Hepatocyte (in vitro differentiated cells): ENCODE measurements around the gene ANKRD11. TPM values are rescaled to one million over a fixed set of nuclear protein-coding genes. Genes with fewer than 3 reads are reported as not detected.

Experiments used
- DNase-seq: peaks from one replicate; pipeline ENCODE4 v3.0.0-alpha.2; 2016; ENCODE audit warnings: low spot score
- H2AFZ ChIP-seq: fragments of 200-600 bp; sonication (generic); 2 replicates; pipeline ENCODE4 v1.6.0; 2016; ENCODE audit warnings: antibody characterized with exemption, mild to moderate bottlenecking
- H3K27ac ChIP-seq: fragments of 200-600 bp; sonication (generic); 2 replicates; pipeline ENCODE4 v1.5.1; 2016; ENCODE audit warnings: mild to moderate bottlenecking
- H3K27me3 ChIP-seq: fragments of 200-600 bp; sonication (generic); 2 replicates; pipeline ENCODE4 v1.6.1; 2016
- H3K36me3 ChIP-seq: fragments of 200-600 bp; sonication (generic); replicated peaks from 2 replicates; pipeline ENCODE4 v1.5.1; 2016; ENCODE audit warnings: low read depth; ENCODE audit not compliant: insufficient read depth
- H3K4me1 ChIP-seq: fragments of 200-600 bp; sonication (generic); 2 replicates; pipeline ENCODE4 v1.5.1; 2016; ENCODE audit warnings: mild to moderate bottlenecking, moderate library complexity; ENCODE audit not compliant: insufficient read depth
- H3K4me2 ChIP-seq: fragments of 200-600 bp; sonication (generic); 2 replicates; pipeline ENCODE4 v1.6.0; 2016
- H3K4me3 ChIP-seq: fragments of 200-600 bp; sonication (generic); 2 replicates; pipeline ENCODE4 v1.5.1; 2016; ENCODE audit warnings: mild to moderate bottlenecking
- H3K79me2 ChIP-seq: fragments of 200-600 bp; sonication (generic); 2 replicates; pipeline ENCODE4 v1.6.0; 2017; ENCODE audit warnings: mild to moderate bottlenecking
- H3K9me2 ChIP-seq: fragments of 200-600 bp; sonication (generic); replicated peaks from 2 replicates; pipeline ENCODE4 v1.6.0; 2017; ENCODE audit warnings: mild to moderate bottlenecking; ENCODE audit not compliant: insufficient read depth
- H3K9me3 ChIP-seq: fragments of 200-600 bp; sonication (generic); 2 replicates; pipeline ENCODE4 v1.5.1; 2016; ENCODE audit warnings: low read depth, mild to moderate bottlenecking
- H4K20me1 ChIP-seq: fragments of 200-600 bp; sonication (generic); 2 replicates; pipeline ENCODE4 v1.6.0; 2016; ENCODE audit warnings: mild to moderate bottlenecking; ENCODE audit not compliant: insufficient read depth, poor library complexity, severe bottlenecking
- EZH2 ChIP-seq: fragments of 200-600 bp; sonication (generic); IDR thresholded peaks from 2 replicates; pipeline ENCODE4 v1.6.1; 2016; ENCODE audit warnings: antibody characterized with exemption, mild to moderate bottlenecking, borderline replicate concordance
- EZH2phosphoT487 ChIP-seq: fragments of 200-600 bp; sonication (generic); IDR thresholded peaks from one replicate; pipeline ENCODE4 v1.6.1; 2018; ENCODE audit warnings: antibody characterized with exemption, mild to moderate bottlenecking, low read depth, moderate library complexity; ENCODE audit not compliant: unreplicated experiment, severe bottlenecking
- WGBS: methylation state at CpG from one replicate; pipeline ENCODE4 v1.1.6; 2016; ENCODE audit warnings: low lambda C conversion rate; ENCODE audit errors: missing lambda C conversion rate; 5-methylcytosine and 5-hydroxymethylcytosine counted together
- polyA plus RNA-seq: library from polyadenylated mRNA; unstranded; fragments of >200 nt; fragmentation: Nextera tagmentation; extraction: Ambion mirVana; gene quantifications from 2 replicates; pipeline ENCODE4 v1.2.1, GENCODE V29; 2016
- total RNA-seq: library from RNA; depleted of rRNA; stranded (reverse); fragments of >200 nt; gene quantifications from 2 replicates; pipeline ENCODE4 v1.2.3, GENCODE V29; 2014
- TF ChIP-seq, protein P1 (sequence below): fragments of 200-600 bp; sonication (generic); IDR thresholded peaks from 2 replicates; pipeline ENCODE4 v1.5.1; 2016; ENCODE audit warnings: antibody characterized with exemption, mild to moderate bottlenecking; ENCODE audit not compliant: poor library complexity

Gene ANKRD11
- total and polyA plus RNA-seq, 2 experiments from 2014 or later = 48.7 to 130 TPM

DNA sequence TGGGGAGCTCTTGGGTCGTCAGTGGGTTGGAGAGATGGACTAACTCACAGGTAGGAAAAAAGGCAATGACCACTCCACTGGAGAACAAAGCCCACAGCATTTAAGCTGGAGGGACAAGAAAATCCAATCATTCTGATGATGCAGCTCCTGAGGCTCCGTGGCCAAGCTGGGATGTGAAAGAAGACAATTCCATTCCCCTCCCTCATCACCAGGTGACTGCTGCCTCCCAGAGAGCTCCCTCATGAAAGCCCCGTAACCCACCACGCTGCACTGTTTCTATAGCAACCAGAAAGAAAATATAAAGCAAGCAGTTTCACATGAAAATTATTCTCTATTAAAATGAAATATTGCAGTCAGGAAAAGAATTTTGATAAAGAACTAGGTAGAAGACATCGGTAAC, 15.2 kb downstream of the ANKRD11 start:
- Histone ChIP-seq H3K9me3 (no peaks in the 10 kb centered on the region), H3K4me2 (no peak overlapping the region), H3K27me3 (no peaks in the 10 kb centered on the region), H3K79me2 (peaks cover 100% of the 10 kb centered on the region), H4K20me1 (peaks cover 100% of the 10 kb centered on the region), H3K4me3 (no peak overlapping the region), H2AFZ (no peak overlapping the region), H3K27ac (no peak overlapping the region), H3K9me2 (no peaks in the 10 kb centered on the region), H3K36me3 (no peaks in the 10 kb centered on the region), H3K4me1 (peaks cover 53% of the 10 kb centered on the region)
- TF ChIP-seq, protein P1, sequence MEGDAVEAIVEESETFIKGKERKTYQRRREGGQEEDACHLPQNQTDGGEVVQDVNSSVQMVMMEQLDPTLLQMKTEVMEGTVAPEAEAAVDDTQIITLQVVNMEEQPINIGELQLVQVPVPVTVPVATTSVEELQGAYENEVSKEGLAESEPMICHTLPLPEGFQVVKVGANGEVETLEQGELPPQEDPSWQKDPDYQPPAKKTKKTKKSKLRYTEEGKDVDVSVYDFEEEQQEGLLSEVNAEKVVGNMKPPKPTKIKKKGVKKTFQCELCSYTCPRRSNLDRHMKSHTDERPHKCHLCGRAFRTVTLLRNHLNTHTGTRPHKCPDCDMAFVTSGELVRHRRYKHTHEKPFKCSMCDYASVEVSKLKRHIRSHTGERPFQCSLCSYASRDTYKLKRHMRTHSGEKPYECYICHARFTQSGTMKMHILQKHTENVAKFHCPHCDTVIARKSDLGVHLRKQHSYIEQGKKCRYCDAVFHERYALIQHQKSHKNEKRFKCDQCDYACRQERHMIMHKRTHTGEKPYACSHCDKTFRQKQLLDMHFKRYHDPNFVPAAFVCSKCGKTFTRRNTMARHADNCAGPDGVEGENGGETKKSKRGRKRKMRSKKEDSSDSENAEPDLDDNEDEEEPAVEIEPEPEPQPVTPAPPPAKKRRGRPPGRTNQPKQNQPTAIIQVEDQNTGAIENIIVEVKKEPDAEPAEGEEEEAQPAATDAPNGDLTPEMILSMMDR = no peak
- no peak for TF ChIP-seq EZH2
- no peak for TF ChIP-seq EZH2phosphoT487
- no peak for DNase-seq
- 67% methylated on average over 5 of the region's 5 CpGs for WGBS

DNA sequence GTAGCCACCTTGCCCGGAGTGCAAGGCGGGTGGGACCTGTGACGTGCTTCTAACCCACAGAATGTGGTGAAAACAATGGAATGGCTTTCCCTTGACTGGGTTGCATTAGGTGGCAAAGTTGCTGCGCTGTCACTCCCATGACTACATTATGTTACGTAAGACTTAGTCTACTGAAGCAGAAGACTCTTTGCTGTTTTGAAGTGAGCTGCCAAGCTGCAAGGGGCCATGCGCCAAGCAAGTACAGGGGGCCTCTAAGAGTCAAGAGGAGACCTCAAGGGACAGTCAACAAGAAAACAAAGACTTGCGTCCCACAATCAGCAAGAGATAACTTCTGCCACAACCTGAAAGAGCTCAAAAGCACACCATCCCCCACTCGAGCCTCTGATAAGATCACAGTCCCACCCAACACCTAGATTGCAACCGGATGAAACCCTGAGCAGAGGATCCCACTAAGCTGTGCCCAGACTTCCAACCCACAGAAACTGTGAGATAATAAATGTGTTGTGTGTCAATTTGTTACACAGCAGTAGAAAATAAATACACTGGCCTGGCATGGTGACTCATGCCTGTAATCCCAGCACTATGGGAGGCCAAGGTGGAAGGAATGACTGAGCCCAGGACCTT, 16.5 kb downstream of the ANKRD11 start:
- H3K36me3 ChIP-seq = no peaks in the 10 kb centered on the region
- WGBS = 68% methylated on average over 9 of the region's 9 CpGs
- H3K27ac ChIP-seq = peak overlapping the region; percentile 34
- H3K79me2 ChIP-seq = peaks cover 100% of the 10 kb centered on the region
- H2AFZ ChIP-seq = no peak overlapping the region
- no peak overlapping the region for H3K4me3 ChIP-seq
- no peaks in the 10 kb centered on the region for H3K27me3 ChIP-seq
- no peak for DNase-seq
- H3K4me1 ChIP-seq = peaks cover 53% of the 10 kb centered on the region
- no peak for TF ChIP-seq EZH2phosphoT487
- no peak for TF ChIP-seq EZH2
- TF ChIP-seq, protein P1 = no peak
- H3K9me3 ChIP-seq = no peaks in the 10 kb centered on the region
- H3K4me2 ChIP-seq = peak overlapping the region; percentile 32
- H4K20me1 ChIP-seq = peaks cover 98% of the 10 kb centered on the region
- no peaks in the 10 kb centered on the region for H3K9me2 ChIP-seq

DNA sequence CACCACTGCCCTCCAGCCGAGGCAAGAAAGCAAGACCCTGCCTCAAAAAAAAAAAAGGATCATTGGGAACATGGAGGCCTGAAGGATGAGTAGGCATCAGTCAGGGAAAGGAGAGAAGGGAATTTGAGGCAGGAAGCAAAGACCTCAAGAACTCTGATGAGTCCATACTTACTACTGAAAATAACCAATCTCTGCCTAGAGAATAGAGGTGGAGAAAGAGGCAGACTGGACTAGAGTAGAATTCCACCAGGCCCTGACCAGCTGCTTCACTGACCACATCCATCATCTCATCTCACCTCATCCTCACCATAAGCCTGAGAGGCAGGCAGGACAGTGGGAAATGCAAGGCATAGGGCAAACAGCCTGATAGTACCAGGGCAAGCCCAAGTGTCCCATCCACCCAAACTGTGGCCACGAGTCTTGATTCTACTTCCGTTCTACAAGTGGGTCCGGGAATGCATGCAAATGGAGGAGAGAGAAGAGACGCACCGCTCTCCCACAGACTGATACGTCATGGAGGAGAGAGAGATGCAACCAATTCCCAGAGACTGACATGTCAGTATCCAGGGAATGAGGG, 17.1 kb downstream of the ANKRD11 start:
- Histone ChIP-seq H3K4me1 (peaks cover 54% of the 10 kb centered on the region), H3K79me2 (peaks cover 100% of the 10 kb centered on the region), H3K9me3 (no peaks in the 10 kb centered on the region), H3K36me3 (no peaks in the 10 kb centered on the region), H3K4me2 (no peak overlapping the region), H4K20me1 (peaks cover 98% of the 10 kb centered on the region), H3K27me3 (no peaks in the 10 kb centered on the region), H3K9me2 (no peaks in the 10 kb centered on the region), H3K27ac (peak overlapping the region; percentile 22), H2AFZ (no peak overlapping the region), H3K4me3 (no peak overlapping the region)
- 97% methylated on average over 7 of the region's 7 CpGs for WGBS
- DNase-seq = no peak
- TF ChIP-seq EZH2 (no peak), EZH2phosphoT487 (no peak)
- TF ChIP-seq, protein P1 = no peak
